ENCODE data around the gene IGF2. TPM values are rescaled to one million over a fixed set of nuclear protein-coding genes. Genes with fewer than 3 reads are reported as not detected.

The IGF2 gene
- total and polyA plus RNA-seq, 2 of the 8 experiments (the other 6 are each of a cell fraction or from before 2014, with no cell fraction given) = 0.74 to 1.5 TPM

GRCh38 chr11:2091112-2091746 lies 48.0 kb downstream of the IGF2 start:
- Histone ChIP-seq H4K8ac (ENCODE audit: extremely low read depth, insufficient read depth, low read length) (0 out of 2 replicates have a peak overlapping the region, but pooled peaks have one; percentile 18), H3K18ac (ENCODE audit: extremely low read depth, low read length) (no peak overlapping the region), H2AFZ (ENCODE audit: low read length) (no peak overlapping the region), H2BK20ac (ENCODE audit: low read length) (no peak overlapping the region), H2AK5ac (ENCODE audit: low read depth, low read length) (no peak overlapping the region), H4K5ac (ENCODE audit: insufficient read length, low read depth, low read length) (no peak overlapping the region), H2BK12ac (ENCODE audit: low read depth, low read length) (no peak overlapping the region), H3K27me3 (replicated peaks in 1 of 4; ENCODE audit: control insufficient read depth in 3 of 4, extremely low read depth in 1 of 4, insufficient read depth in 3 of 4, low read length in 3 of 4) (0 out of 7 replicates have a peak, but pooled peaks cover 0 to 3% (median 0%) of the 10 kb centered on the region in 4 experiments), H3K4ac (replicated peaks; ENCODE audit: insufficient read length, low read depth, low read length) (no peak overlapping the region), H3K9me3 (ENCODE audit: insufficient read depth in 2 of 2, low read depth in 1 of 2, low read length in 1 of 2) (no peaks in the 10 kb centered on the region; a peak in 1 of 4 replicates), H3K9ac (replicated peaks in 1 of 4; ENCODE audit: extremely low read depth in 1 of 4, low read depth in 3 of 4, low read length in 3 of 4) (no peak overlapping the region), H2BK5ac (ENCODE audit: low read depth, low read length) (no peak overlapping the region), H3K4me1 (replicated peaks in 1 of 4; ENCODE audit: control insufficient read depth in 3 of 4, insufficient read depth in 4 of 4, low read length in 3 of 4) (0 out of 7 replicates have a peak, but pooled peaks cover 0 to under 1% (median 0%) of the 10 kb centered on the region in 4 experiments), H3K4me2 (ENCODE audit: insufficient read depth in 1 of 2, low read depth in 2 of 2, low read length in 2 of 2) (no peak overlapping the region), H2BK15ac (ENCODE audit: low read length) (no peak overlapping the region), H3K23me2 (ENCODE audit: low read depth, low read length) (no peaks in the 10 kb centered on the region), H3K79me1 (ENCODE audit: low read depth, low read length) (no peaks in the 10 kb centered on the region), H3K4me3 (ENCODE audit: extremely low read depth in 1 of 4, insufficient read depth in 2 of 4, low read depth in 3 of 4, low read length in 4 of 4) (no peak overlapping the region), H3K27ac (ENCODE audit: low read depth, low read length) (no peak overlapping the region), H2BK120ac (replicated peaks; ENCODE audit: low read depth, low read length) (no peak overlapping the region), H4K20me1 (replicated peaks in 1 of 2; ENCODE audit: control insufficient read depth in 1 of 2, insufficient read depth in 2 of 2, low read length in 2 of 2) (peaks cover 0 to 1% of the 10 kb centered on the region in 2 experiments), H3K36me3 (ENCODE audit: control insufficient read depth in 2 of 4, insufficient read depth in 4 of 4, low read length in 3 of 4) (no peaks in the 10 kb centered on the region), H4K91ac (replicated peaks; ENCODE audit: insufficient read length, low read length) (no peak overlapping the region), H3K56ac (replicated peaks; ENCODE audit: insufficient read length, low read depth, low read length) (no peak overlapping the region), H3K23ac (ENCODE audit: insufficient read length) (no peak overlapping the region), H3K79me2 (ENCODE audit: control insufficient read depth in 1 of 2, insufficient read depth in 2 of 2, low read length in 2 of 2) (no peaks in the 10 kb centered on the region), H3K14ac (ENCODE audit: insufficient read length) (no peak overlapping the region)
- WGBS, 2 experiments (ENCODE audit: extremely low coverage in 1 of 2, insufficient coverage in 1 of 2, insufficient read length in 1 of 2, insufficient replicate concordance in 2 of 2, low coverage in 1 of 2, low lambda C conversion rate in 2 of 2, missing lambda C conversion rate in 1 of 2) = 85% methylated on average over 6 of the region's 8 CpGs; no CpG with 5 or more reads in 1 of the 2 experiments
- DNase-seq (ENCODE audit: low read depth in 1 of 2, low spot score in 2 of 2) (peak in 1 of 2 experiments; percentile 35), FAIRE-seq (no peak)
- POLR2A ChIA-PET (ENCODE audit: partially characterized antibody) = no interaction called here
- CTCF ChIA-PET (ENCODE audit: partially characterized antibody) = interaction anchor here (1.0 to 1.5 kb wide), 3 partner anchors 17 to 60 kb away, joined by 3 to 7 read pairs (median 3); no protein-coding TSS in a partner anchor
- TF ChIP-seq RAD21 (IDR thresholded peaks at IDR 0.05 in 1 of 2, conservative IDR thresholded peaks at IDR 0.05 in 1 of 2; ENCODE audit: low read depth in 2 of 2, low read length in 2 of 2) = no peak
- TF ChIP-seq, protein P1, sequence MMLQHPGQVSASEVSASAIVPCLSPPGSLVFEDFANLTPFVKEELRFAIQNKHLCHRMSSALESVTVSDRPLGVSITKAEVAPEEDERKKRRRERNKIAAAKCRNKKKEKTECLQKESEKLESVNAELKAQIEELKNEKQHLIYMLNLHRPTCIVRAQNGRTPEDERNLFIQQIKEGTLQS (IDR thresholded peaks at IDR 0.05; ENCODE audit: insufficient read depth, low read depth, low read length) = no peak

Measured in H1 (cell line).